Measurements from ENCODE around the gene NEB. TPM values are rescaled to one million over a fixed set of nuclear protein-coding genes. Genes with fewer than 3 reads are reported as not detected.

The NEB gene, protein sequence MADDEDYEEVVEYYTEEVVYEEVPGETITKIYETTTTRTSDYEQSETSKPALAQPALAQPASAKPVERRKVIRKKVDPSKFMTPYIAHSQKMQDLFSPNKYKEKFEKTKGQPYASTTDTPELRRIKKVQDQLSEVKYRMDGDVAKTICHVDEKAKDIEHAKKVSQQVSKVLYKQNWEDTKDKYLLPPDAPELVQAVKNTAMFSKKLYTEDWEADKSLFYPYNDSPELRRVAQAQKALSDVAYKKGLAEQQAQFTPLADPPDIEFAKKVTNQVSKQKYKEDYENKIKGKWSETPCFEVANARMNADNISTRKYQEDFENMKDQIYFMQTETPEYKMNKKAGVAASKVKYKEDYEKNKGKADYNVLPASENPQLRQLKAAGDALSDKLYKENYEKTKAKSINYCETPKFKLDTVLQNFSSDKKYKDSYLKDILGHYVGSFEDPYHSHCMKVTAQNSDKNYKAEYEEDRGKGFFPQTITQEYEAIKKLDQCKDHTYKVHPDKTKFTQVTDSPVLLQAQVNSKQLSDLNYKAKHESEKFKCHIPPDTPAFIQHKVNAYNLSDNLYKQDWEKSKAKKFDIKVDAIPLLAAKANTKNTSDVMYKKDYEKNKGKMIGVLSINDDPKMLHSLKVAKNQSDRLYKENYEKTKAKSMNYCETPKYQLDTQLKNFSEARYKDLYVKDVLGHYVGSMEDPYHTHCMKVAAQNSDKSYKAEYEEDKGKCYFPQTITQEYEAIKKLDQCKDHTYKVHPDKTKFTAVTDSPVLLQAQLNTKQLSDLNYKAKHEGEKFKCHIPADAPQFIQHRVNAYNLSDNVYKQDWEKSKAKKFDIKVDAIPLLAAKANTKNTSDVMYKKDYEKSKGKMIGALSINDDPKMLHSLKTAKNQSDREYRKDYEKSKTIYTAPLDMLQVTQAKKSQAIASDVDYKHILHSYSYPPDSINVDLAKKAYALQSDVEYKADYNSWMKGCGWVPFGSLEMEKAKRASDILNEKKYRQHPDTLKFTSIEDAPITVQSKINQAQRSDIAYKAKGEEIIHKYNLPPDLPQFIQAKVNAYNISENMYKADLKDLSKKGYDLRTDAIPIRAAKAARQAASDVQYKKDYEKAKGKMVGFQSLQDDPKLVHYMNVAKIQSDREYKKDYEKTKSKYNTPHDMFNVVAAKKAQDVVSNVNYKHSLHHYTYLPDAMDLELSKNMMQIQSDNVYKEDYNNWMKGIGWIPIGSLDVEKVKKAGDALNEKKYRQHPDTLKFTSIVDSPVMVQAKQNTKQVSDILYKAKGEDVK (N-terminal part only)
- total RNA-seq (2012; rRNA removed) (under 0.01 TPM in 2 replicates), polyA plus RNA-seq (2012; rRNA removed) (not detected in 2 replicates), Bru-seq, nascent RNA (percentile 4 among the genes with signal in this experiment), BruChase-seq, experiment 1, labeled RNA remaining after a 6-hour chase (percentile 3 among the genes with signal in this experiment), BruChase-seq, experiment 2, labeled RNA remaining after a 2-hour chase (percentile 6 among the genes with signal in this experiment)
- polyA plus RNA-seq (2012; cell fraction: cytosol; rRNA removed): under 0.01 TPM in 1 of 2 replicates, not detected in the other
- 0.02 TPM in 1 of 2 replicates, not detected in the other for polyA plus RNA-seq (2012; cell fraction: nucleus; rRNA removed; ENCODE audit: low replicate concordance)
- long read RNA-seq, partial matches to known transcripts: 0 of 1 reads
- long read RNA-seq, other reads (novel, unspliced or antisense): 1 of 1 reads

GRCh38 chr2:151733771-151734672, at the start of gene NEB:
Gene NEB (minus strand): TSS chr2:151734476. CDS start chr2:151733156, 1,320 bp downstream.
- WGBS, 2 experiments (ENCODE audit: extremely low coverage in 2 of 2, insufficient read length in 1 of 2): no CpG with 5 or more reads among the region's 11 CpGs
- intact Hi-C loops (cut with micrococcal nuclease) (no loop called here), dilution Hi-C loops (cut with HindIII; ENCODE audit: low sequenced_read_pairs, unreplicated experiment) (no loop called here), in situ Hi-C loops (cut with MboI; ENCODE audit: low sequenced_read_pairs) (no loop called here)
- H3K9me1 ChIP-seq (ENCODE audit: insufficient read depth, low read length): no peaks in the 10 kb centered on the region
- no peak within 1 kb of the TSS for H3K9ac ChIP-seq (ENCODE audit: low read depth, low read length)
- no peak within 1 kb of the TSS for H2BK5ac ChIP-seq (ENCODE audit: low read depth, low read length, poor library complexity, severe bottlenecking)
- H2BK20ac ChIP-seq (ENCODE audit: low read depth, low read length): no peak within 1 kb of the TSS
- H3K4ac ChIP-seq (ENCODE audit: low read depth, low read length): no peak within 1 kb of the TSS
- ATAC-seq (ENCODE audit: low read depth) (no peak), DNase-seq (no peak)
- H3K4me3 ChIP-seq (ENCODE audit: insufficient read depth, low read depth, low read length): no peak within 1 kb of the TSS
- no peak within 1 kb of the TSS for H3K27ac ChIP-seq (ENCODE audit: insufficient read depth, low read length)
- H4K20me1 ChIP-seq (ENCODE audit: insufficient read depth, low read length): no peaks in the 10 kb centered on the region
- CTCF ChIA-PET: no interaction called here
- no peaks in the 10 kb centered on the region for H3K36me3 ChIP-seq (ENCODE audit: control insufficient read depth, insufficient read depth, low read length)
- H4K8ac ChIP-seq (ENCODE audit: low read depth in 2 of 2, low read length in 2 of 2): no peak within 1 kb of the TSS
- H3K27me3 ChIP-seq (ENCODE audit: control insufficient read depth, insufficient read depth, low read length): no peaks in the 10 kb centered on the region
- TF ChIP-seq MAFK (IDR thresholded peaks at IDR 0.05; ENCODE audit: low read depth, low read length) (no peak), CHD1 (IDR thresholded peaks at IDR 0.05; ENCODE audit: low read depth, low read length) (no peak), MAZ (IDR thresholded peaks at IDR 0.05; ENCODE audit: borderline replicate concordance, low read depth, low read length) (no peak), NFE2L2 (IDR thresholded peaks at IDR 0.05; ENCODE audit: low read depth, low read length) (no peak), RAD21 (IDR thresholded peaks at IDR 0.05; ENCODE audit: low read length) (no peak), FOS (IDR thresholded peaks at IDR 0.05; ENCODE audit: low read depth, low read length) (no peak), SMC3 (IDR thresholded peaks at IDR 0.05; ENCODE audit: low read depth, low read length) (no peak), USF2 (IDR thresholded peaks at IDR 0.05; ENCODE audit: low read depth, low read length) (no peak), RCOR1 (IDR thresholded peaks at IDR 0.05; ENCODE audit: insufficient replicate concordance, low read length) (no peak)
- H4K91ac ChIP-seq (ENCODE audit: insufficient read depth, low read depth, low read length): no peak within 1 kb of the TSS
- no peak within 1 kb of the TSS for H3K18ac ChIP-seq (ENCODE audit: low read depth, low read length)
- H2AFZ ChIP-seq (replicated peaks; ENCODE audit: low read length, poor library complexity): no peak within 1 kb of the TSS
- no TSS peak for BruUV-seq (replicated peaks)
- no peaks in the 10 kb centered on the region for H3K9me3 ChIP-seq (ENCODE audit: control insufficient read depth, insufficient read depth, low read length)
- no peak within 1 kb of the TSS for H2AK5ac ChIP-seq (ENCODE audit: low read depth, low read length)
- H3K14ac ChIP-seq (replicated peaks; ENCODE audit: low read depth, low read length): no peak within 1 kb of the TSS
- H3K79me1 ChIP-seq (ENCODE audit: low read depth in 1 of 2, low read length in 2 of 2): no peaks in the 10 kb centered on the region
- H4K5ac ChIP-seq (ENCODE audit: low read depth, low read length): no peak within 1 kb of the TSS
- no peak within 1 kb of the TSS for H2AK9ac ChIP-seq (replicated peaks; ENCODE audit: low read depth, low read length, poor library complexity)
- H3K23ac ChIP-seq (ENCODE audit: low read depth, low read length): no peak within 1 kb of the TSS
- H2BK120ac ChIP-seq (ENCODE audit: low read depth, low read length): no peak within 1 kb of the TSS
- H2BK15ac ChIP-seq (ENCODE audit: low read depth, low read length): no peak within 1 kb of the TSS
- peak within 1 kb of the TSS; percentile 55; the same call in 1 of the 2 replicates for H3K4me2 ChIP-seq (ENCODE audit: low read depth, low read length)
- no peak within 1 kb of the TSS for H3K56ac ChIP-seq (ENCODE audit: extremely low read depth, insufficient read depth, low read length)
- no peaks in the 10 kb centered on the region for H3K4me1 ChIP-seq (ENCODE audit: control insufficient read depth, insufficient read depth, low read length)
- POLR2A ChIA-PET (ENCODE audit: unreplicated experiment): interaction anchor here (0.6 kb wide), 1 partner anchor 95 kb away, joined by 3 read pairs; no protein-coding TSS in a partner anchor

All from IMR-90 (cell line).